Endothelial cell of coronary artery (primary cell): ENCODE data around the gene NMU. TPM values are rescaled to one million over a fixed set of nuclear protein-coding genes. Genes with fewer than 3 reads are reported as not detected.

Experiments used
- total RNA-seq: library from RNA; depleted of rRNA; stranded (reverse); fragments of >200 nt; gene quantifications from 2 replicates; pipeline ENCODE4 v1.2.3, GENCODE V29; 2014

Gene NMU, protein sequence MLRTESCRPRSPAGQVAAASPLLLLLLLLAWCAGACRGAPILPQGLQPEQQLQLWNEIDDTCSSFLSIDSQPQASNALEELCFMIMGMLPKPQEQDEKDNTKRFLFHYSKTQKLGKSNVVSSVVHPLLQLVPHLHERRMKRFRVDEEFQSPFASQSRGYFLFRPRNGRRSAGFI
- total RNA-seq = 0.09 and 0.72 TPM in 2 replicates

DNA sequence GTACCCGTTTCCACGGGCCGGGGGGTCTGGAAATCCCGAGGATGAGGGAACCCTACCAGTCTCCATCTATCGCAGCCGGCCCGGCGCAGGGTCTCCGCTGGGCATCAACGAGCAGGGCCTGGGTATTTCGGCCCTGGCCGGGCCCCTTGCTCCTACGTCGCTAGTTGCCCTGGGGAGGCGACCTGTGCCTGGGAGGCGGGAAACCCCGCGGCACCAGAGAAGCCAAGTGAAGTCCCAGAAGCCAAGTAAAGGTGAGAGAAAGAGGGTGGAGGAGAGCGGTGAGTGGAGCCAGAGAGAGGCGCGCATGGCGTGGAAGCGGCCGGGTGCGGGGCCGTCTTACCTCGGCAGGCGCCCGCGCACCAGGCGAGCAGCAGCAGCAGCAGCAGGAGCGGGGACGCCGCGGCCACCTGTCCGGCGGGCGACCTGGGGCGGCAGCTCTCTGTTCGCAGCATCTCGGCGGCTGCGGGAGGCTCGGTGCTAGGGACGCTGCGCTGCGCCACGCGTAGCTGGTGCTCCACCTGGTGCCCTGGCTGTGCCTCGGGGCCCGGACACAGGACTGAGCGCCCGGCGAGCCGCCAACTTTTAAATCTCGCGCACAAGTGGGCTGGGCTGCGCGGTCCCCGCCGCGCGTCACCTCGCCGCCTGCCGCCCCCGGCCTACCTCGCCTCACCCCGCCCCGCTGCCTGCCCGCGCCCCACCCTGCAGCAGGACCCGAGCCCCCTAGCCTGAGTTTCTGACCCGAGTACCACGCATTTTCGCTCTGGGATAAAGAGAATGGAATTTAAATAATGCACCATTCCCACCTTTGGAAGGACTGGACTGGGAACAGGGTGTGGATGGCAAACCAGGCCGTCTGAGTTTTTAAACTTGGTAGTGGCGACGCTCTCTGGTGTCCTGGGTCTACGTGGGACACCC is at the start of gene NMU:
TSS of gene NMU (minus strand) at position 558 of the 915 bp plus-strand sequence. CDS start at position 452, 106 bp downstream.

DNA sequence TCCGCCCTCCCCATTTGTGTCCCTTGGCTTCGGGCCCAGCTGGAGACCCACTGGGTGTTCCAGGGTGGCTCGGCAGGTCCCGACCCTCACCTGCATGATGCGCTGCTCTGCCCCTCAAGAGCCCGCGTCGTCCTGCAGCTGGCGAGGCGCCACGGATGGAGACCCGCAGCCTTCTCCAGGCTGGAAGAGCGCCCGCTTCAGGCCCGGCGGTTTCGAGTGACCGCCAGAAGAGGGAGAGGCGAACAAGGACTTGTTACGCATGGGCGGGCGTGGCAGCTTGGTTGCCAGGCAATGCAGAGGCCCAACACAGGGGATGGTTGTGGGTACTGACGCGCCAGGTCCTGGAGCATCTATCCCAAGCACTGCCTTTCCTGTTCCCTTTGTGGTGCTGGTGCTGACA is 44.1 kb downstream of the NMU start, which contains the start of gene PDCL2:
TSS of gene PDCL2 (minus strand) at position 232 of the 400 bp plus-strand sequence. CDS start at position 96, 136 bp downstream.

DNA sequence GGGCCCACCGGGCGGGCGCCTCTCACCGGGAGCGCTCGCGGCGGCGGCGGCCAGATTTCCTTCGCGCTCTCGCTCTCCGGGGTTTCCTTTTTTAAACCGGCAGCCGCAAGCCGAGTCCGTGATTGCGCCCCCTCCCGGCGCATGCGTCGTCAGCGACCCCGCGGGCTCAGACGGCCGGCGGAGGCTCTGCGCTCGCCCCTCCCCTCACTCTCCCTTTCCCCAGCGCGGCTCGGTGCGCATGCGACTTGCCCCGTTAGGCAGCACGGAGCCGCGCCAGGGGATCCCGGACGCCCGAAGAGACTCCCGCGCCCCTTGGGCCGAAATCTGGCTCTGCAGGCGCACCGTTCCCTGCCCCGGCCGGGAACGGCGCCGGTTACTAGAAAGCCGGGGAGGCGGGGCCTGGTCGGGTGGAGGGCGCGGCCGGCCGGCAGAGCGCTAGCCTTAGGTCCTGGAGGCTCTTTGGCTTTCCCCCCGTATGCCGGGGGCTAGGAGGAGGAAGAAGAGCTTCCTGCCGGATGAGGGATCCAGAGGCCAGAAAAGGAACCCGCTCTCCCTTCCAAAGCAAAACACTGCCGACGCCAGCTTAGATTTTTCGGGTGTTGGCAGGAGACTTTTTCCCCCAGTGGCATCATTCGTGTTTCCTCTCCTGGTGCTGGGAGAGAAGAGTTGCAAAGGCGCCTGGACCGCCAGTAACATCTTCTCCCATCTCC is 89.2 kb downstream of the NMU start, which contains the start of gene CLOCK:
TSS of gene CLOCK (minus strand) at position 154 of the 710 bp plus-strand sequence. CDS start 64,124 bp downstream, outside the sequence.

Other genes starting within 250 kb of the NMU start
- 111 and 142 TPM in 2 replicates for gene TMEM165, start 240.3 kb downstream of the NMU start, total RNA-seq
- gene CLOCK, start 89.4 kb downstream of the NMU start, total RNA-seq = 16.7 and 18.8 TPM in 2 replicates
- gene PDCL2, start 44.1 kb downstream of the NMU start, total RNA-seq = not detected in 2 replicates
- gene EXOC1L, start 183.5 kb upstream of the NMU start, total RNA-seq = not detected in 2 replicates
- gene EXOC1, start 217.3 kb upstream of the NMU start, total RNA-seq = 38.1 and 41.7 TPM in 2 replicates